GM04503 (cell line): ENCODE measurements around the gene SPATA17.
"Not testable (repeated sequence)": the region's sequence is repeated elsewhere in the genome, so short reads cannot be mapped to it uniquely, and the experiment has no call there.

Experiments
- DNase-seq: peaks from one replicate; pipeline ENCODE4 v3.0.0-alpha.2; 2012; ENCODE audit warnings: low read depth

SPATA17 gene

DNA sequence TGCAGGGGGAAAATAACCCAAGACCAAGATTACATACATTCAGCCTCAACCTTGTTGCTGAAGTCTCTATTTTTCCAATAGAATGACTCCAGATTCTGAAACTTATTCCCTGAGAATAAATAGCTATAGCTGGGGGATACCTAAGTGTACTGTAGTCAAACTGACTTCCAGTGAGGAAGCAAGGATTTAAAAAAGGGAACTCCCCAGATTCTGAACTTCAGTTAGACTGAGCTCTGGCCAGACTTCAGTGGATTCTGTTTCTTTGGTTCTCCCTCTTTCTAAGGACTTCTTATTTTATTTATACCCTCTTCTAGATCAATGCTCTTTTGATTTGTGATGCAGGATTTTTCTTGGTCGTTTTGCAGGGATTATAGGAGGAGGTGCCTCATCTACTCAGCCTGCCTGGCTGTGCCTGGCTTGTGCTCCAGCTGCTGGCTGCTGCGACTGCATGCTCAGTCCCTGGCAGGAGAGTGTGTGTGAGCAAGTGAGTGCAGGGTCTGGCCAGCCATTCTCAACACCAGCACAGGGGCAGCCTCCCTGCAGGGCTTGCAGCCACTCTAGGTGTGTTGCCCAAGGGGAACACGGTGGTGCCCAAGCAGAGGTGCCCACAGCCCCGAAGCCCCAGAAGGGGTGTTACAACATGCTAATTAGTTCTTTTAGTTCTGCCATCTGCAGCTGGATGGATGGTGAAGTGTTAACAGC, 43.0 kb downstream of the SPATA17 start:
- no peak for DNase-seq

- no peak for DNase-seq
Measured at GRCh38 chr1:217681806-217682205, 50.7 kb downstream of the SPATA17 start.

DNA sequence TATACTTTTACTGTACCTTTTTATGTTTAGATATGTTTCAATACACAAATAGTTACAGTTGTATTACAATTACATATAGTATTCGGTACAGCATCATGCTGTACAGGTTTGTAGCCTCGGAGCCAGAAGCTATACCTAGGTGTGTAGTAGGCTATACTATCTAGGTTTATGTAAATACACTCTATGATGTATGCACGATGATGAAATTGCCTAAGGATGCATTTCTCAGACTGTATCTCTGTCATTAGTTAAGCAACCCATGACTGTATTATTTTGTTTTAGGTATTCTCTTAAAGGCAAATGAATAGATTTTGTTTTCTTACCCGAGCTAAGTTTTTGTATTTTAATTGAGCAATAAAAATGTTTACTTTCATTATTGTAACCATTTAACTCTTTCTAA, 56.4 kb downstream of the SPATA17 start:
- DNase-seq: no peak

DNA sequence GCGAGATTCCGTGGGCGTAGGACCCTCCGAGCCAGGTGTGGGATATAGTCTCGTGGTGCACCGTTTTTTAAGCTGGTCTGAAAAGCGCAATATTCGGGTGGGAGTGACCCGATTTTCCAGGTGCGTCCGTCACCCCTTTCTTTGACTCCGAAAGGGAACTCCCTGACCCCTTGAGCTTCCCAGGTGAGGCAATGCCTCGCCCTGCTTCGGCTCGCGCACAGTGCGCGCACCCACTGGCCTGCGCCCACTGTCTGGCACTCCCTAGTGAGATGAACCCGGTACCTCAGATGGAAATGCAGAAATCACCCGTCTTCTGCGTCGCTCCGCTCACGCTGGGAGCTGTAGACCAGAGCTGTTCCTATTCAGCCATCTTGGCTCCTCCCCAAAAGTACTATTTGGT, 65.0 kb downstream of the SPATA17 start:
- not testable (repeated sequence) for DNase-seq

DNA sequence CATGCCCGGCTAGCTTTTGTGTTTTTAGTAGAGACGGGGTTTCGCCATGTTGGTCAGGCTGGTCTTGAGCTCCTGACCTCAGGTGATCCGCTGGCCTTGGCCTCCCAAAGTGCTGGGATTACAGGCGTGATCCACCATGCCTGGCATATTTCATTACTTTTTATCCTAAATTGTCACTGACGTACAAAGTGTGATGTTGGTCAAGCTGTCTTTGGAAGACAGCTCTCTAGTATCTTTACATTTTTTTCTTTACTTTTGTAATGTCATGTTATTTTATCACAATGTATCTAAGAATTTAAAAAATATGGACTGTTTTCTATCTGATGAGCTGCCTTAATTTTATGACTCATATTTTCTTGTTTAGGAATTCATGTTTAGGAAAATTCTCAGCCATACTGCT, 72.2 kb downstream of the SPATA17 start:
- no peak for DNase-seq

- no peak for DNase-seq
Measured at GRCh38 chr1:217712925-217713597, 81.9 kb downstream of the SPATA17 start.

DNA sequence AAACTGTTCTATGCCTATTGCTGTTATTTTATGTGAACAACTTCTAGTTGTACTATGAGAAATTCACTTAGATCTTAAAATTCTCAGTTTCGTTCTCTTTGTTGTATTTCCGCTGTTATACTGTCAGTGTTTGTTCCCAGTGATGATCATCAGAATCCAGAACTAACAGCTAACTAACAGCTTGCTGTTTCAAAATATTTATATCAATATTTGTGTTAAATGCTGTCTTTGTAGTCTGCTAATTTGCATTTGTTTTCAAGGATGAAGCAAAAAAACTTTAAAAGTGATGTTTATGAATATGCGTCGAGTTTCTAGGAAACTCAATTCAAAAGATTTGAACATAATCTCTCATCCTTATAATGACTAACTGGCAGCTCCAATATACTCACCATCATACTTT, 84.5 kb downstream of the SPATA17 start:
- no peak for DNase-seq

DNA sequence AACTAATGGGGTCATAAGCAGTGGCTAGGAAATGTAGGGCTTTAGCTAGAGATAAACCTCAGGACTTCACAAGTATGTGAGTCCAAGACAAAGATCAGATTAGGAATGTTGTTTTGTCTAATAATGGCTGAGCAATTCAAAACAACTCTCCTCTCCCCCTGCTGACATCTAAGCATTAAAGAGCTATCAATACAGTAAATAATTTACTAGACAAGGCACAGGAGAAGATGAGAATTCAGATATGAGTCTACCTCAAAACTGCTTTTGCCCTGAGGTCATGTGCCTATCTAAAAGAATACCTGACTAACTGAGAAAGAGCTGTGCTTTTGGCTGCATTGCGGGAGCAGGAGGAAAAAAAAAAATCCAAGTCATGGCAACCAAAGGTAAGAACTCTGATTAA, 86.8 kb downstream of the SPATA17 start:
- no peak for DNase-seq

DNA sequence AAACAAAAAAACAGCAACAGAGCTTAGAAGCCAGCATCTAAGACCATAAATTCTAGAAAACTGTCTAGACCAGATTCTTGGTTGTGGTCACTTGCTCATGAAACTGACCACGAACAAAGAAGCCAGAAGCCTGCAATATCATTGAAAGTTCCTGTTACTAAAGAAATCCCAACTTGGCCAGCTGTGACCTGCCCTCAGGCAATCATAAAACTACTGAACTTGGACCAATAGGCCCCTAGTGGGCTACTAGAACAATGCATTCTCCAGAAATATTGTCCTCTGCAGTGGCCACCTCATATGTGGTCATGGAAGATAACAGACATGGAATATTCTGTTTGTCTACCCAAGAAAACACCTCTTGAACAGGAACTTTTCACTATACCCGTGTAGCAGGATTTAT, 87.7 kb downstream of the SPATA17 start:
- no peak for DNase-seq

- no peak for DNase-seq
Measured at GRCh38 chr1:217721692-217722091, 90.5 kb downstream of the SPATA17 start.

DNA sequence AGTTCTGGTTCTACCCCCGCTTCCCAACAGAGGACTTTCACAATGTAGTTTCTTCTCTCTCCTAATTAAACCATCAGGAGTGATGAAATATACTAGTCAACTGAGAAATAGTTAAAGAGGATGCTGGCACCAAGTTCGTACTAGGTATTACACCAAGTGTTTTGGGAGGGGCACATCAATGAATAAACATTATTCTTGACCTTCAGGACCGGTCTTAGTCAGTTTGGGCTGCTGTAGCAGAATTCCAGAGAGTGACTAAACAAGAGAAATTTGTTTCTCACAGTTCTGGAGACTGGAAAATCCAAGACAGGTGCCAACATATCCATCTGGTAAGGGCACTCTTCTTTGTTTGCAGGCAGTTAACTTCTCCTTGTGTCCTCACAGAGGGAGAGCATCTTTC, 103.8 kb downstream of the SPATA17 start:
- no peak for DNase-seq

DNA sequence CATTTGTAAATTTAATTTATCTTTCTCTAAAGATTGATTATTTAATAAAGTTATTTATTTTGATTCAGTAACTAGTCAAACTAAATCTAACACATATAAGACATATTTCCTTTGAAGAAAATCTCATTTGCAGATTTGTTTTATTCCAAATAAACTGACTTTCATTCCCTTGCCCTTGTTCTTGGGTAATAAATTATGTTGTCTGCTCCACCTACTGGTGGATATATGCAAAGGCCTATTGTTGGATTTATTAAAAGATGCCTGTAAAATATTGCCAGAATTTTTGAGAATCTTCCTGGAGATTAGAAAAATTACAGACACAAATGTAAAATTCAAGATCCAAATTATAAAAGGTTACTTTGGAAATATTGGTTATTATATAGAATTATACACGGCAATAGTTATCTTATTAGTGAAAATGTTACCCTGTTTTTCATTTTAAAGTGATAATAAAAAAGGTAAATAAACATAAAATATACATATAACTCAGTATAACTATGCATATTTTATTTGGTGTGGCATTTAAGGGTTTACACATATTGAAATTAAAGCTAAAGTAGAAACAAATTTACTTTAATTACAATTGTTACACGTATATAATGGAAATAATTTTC, 116.1 kb downstream of the SPATA17 start:
- DNase-seq: no peak

DNA sequence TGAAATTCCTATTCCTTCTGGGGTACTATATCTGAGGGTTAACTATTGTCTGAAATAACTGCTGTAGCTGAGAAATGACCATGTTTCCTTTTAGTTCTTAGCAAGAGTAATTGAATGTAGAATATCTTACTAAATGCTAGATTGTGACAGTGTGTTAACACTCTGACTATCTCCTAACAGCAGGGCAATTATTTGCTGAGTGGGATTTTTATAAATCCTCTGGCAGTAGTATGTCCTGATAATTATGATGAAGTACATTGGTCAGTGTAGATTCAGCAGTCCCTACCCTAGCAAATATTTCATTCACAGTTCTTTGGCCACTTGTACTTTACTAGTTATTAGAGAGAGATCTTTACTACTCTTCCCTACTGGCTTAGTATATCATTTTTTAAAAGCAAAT, 138.6 kb downstream of the SPATA17 start:
- DNase-seq: no peak

DNA sequence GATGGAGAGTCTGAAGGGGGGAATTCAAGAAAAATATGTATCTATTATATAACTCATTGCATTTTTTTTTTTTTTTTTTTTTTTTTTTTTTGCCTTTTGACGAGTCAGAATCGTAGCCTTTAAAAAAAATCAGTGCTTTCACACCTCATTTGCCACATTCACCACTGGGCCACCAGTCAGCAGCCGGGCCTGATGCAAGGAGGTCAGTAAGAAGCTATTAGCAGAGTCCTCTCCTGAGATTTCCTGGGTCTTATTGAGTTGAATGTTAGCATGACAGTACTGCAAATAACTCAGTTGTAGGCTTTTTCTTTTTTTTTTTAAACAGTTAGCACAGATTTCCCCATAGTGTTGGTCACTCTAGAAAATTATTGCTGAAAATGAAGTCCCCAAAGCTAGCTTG, 139.8 kb downstream of the SPATA17 start:
- no peak for DNase-seq

GRCh38 chr1:217776693-217777092, 145.5 kb downstream of the SPATA17 start:
- DNase-seq: no peak

DNA sequence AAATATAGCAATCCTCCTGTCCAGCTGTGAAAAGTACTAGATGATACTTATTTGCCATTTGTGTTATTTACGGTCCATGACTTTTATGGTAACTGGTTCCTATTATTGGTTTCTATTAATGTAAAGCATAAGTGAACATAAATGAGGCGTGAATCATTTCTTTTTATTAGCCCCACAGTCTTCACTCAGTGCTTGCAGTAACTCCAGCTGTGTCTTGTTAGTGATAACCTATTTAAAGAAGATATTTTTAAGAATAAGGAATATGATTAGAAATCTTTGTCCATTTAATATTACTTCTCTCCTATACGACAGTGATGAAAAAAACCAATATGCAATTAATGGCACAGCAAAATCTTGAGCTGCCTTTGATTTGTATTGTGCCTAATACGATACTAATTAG, 149.9 kb downstream of the SPATA17 start:
- DNase-seq: no peak

DNA sequence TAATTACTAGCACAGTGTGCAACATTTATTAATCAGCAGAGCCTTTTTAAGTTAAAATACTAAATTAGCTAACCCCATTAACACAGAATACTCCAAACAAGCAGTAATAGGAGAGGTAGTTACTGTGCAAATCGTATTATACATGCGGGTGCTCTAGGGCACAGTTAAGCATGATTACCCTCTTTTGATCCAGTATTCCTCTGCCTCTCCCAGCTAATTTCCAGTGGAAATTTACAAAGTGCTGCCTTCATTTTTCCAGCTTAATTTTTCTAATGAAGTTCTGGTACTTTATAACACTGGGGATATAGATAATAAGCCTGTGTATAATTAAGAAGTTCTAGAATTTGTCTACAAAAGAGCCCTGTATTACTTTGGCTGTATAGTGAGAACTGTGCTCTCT, 159.9 kb downstream of the SPATA17 start:
- DNase-seq: no peak

DNA sequence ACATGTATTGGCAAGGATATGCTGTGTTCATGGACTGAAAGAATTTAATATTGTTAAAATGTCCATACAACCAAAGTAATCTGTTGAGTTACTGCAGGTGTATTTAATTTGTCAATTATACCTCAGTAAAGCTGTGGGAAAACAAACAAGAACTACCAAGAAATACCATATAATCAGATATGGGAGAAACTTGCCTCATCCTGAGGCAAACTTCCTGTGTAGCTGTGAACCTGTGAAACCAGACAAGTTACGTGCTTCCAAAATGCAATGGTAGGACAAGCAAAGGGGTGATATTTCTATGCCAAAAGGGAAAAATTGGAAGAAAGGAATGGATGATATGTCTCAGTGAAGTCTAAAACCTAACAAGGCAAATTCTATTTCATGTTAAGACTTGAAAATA, 174.6 kb downstream of the SPATA17 start:
- DNase-seq: no peak

DNA sequence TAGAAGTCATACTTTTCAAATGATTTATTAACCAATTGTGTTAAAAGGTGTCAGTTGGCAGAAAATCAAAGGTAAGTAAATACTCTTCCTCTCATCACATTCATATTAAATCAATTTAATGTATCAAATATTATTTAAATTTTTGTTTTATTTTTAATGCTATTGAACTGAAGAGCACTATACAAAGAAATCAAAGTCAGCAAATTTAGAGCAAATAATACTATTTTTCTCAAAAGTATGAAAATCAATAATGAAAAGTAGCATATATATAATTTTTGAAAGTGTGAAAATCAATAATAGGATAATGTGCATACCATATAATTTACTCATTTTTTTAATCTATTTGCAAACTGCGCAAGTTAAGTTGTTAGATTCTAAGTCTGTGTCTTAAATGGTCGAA, 181.0 kb downstream of the SPATA17 start:
- no peak for DNase-seq

DNA sequence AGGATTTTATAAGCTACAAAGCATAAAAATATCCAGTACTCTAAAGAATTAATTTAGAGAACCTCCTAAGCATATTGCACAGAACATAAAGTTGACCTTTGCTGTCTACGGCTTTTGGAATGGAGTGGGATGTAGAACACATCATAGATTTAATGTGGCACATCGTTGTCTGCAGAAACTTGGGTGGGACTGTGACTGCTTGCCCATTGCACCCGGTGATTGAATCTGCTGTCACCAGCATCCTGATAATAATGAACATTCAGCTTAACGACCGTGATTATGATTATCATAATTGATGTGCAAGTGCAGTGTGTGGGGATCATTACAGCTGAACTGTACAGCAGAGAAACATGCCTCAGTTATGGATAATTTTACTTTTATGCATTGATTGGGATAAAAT, 181.9 kb downstream of the SPATA17 start:
- no peak for DNase-seq

GRCh38 chr1:217837691-217838090, 206.5 kb downstream of the SPATA17 start:
- DNase-seq: no peak

DNA sequence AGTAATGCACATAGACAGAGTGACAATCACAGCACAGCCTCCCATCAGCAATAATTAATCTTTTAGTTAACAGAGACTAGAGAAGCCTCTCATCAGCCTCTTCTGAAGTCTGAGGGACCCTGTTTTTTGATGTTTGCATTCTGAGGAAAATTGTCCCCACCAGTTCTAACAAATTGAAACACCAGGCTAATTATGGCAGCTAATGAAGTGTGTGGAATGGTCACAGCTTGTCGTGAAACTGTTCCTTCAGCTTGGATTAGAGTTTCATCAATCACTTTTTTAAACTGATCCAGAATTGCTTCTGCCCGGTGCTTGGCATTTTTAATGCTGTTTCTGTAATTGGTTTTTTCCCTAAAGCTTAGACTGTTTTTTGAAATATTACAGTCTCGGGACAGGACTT, 208.0 kb downstream of the SPATA17 start:
- DNase-seq: no peak

DNA sequence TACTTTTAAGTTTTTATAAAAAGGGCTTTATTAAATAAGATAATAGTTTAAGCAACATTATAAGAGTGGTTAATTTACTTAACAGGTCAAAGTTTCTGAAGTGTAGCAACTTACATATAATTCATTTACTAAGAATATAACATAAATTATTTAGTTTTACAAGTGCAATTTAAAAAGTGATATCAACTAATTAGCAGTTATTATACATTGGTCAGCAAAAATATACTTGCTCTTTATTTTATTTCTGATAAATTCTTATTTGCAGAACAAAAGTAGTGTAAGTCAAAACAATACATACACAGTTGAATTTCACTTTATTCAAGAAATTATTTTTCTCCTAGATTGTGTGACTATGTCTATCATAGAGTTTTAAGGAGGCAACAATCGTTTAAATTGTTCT, 215.6 kb downstream of the SPATA17 start:
- DNase-seq: no peak

DNA sequence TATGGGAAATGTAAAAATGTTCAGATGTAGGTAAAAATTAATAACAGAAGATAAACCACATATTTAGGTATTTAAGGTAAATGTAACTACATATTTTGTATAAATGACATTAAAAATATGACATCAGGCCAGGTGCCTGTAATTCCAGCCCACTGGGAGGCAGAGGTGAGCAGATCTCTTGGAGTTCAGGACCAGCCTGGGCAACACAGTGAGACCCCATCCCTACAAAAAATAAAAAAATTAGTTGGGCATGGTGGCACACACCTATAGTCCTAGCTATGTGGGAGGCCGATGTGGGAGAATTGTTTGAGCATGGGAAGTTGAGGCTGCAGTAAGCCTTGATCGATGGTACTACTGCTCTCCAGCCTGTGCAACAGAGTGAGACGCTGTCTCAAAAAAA, 216.5 kb downstream of the SPATA17 start:
- no peak for DNase-seq
